GM19043 (cell line): ENCODE results near the gene ROBO1.

Experiments
- ATAC-seq: cut with Tn5 transposase; IDR thresholded peaks from one replicate; pipeline ENCODE4 v1.9.1; 2021; ENCODE audit warnings: low read depth; ENCODE audit not compliant: unreplicated experiment

The ROBO1 gene

DNA sequence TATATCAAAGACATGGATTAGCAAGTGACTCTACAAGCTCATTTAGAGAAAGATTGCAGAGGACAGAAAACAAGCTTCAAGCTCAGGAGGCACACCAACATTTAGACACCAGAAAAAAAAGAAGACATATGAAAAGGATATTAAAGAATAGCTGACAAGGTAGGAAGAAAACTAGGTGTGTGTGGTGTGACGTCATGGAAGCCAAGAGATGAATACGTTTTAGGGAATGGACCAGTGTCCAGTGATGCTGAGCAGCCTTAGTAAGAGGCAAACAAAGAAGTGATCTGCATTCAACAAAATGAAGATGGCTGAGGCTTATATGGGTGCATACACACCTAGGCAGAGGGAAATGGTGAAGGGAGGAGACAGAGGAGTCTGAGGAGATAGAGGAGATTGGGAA is 377.4 kb downstream of the ROBO1 start:
- ATAC-seq = no peak

GRCh38 chr3:79385211-79385610 is 382.6 kb downstream of the ROBO1 start:
- no peak for ATAC-seq

DNA sequence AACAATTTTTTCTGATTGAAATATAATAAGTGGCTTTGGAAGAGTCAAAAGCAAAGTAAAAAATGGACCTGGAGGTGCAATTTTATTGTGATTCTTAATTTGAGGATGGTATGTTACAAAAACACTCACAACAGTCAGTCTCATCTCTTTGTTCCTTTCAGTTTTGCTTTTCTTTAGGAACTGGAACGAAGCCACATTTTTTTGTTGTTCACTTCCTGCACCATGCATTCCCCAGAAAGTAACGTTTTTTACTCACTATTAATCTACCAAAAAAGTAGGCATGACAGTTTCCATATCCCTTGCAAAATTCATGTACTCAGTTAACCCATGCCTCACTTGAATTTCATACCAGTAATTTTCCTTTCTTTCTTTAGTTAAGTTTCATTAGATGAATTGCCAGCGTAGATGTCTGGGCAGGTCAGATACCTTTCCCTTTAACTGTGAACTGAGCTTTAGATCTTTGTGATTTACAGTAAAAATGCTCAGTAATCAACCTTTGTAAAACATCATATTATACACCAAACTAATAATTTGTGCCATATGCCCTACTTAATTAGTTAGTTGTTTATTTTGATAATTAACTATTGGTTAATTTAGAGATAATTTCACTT is 384.3 kb downstream of the ROBO1 start:
- ATAC-seq = no peak

DNA sequence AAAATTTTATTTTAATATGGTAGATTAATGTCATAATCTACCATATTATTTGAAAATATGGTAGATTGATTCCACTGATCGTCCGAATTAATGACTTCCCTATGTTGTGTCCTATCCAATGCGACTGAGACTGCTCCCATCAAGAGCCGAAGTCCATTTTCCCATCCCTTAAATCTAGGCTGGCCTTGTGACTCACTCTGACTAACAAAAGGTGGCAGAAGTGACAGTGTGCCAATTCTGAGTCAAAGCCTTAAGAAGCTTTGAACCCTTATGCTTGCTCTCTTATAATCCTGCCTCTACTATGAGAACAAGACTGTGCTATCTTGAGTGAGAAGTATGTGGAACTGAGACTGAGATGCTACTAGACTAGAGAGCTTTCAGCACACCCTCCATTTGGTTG is 387.2 kb downstream of the ROBO1 start:
- no peak for ATAC-seq

DNA sequence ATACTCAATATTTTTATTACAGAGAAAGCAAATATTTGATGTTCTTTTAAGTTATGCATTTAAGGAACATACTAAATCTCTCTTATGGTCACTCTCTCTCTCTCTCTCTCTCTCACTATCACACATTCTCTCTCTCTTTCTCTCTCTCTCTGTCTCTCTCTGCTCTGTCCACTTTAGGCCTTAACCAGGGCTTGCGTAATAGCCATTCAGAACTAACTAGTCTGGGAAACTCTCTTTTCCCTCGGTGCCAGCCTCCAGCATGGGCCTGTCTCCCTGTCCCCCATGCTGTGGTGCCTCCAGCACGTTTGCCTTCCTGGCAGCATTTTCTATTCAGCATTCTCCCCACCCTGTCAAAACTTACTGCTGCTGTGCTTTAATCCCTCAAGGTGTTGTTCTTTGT is 389.7 kb downstream of the ROBO1 start:
- ATAC-seq = no peak

DNA sequence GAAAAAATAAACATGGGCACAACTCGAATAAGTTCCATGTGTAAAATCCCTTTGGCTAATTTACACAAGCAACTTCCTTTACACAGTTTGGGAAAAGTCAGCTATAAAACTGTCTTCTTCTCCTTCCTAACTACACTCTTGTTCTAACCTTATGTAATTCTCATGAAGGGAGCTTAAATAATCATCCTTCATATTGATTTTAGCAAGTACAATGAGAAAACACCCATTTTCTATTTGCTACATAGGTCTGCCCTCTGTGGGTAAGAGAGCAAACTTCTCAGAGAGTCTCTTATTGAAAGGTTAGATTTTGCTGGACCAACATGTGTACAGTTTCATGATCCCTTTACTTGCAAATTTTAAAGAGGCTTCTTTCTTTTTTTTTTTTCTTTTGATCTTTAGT is 398.5 kb downstream of the ROBO1 start:
- ATAC-seq = no peak

DNA sequence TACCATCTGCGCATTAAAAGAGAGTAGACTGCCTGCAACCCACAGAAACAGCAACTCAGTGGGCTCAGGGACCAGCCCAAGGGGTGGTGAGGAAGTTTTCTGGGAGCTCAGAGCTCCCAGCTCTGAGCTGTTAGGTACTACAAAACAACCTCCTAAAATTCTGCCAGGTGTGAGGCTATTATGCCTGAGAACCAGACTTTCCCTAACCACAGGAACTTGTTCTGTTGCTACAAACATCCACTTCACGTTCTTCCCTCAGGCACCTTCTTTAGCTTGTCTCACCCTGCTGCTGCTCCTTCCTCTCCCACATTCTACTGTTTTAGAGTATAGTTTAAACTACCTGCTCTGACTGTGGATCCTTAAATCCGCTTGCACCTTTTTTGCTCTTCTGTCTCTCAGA is 399.4 kb downstream of the ROBO1 start:
- ATAC-seq = no peak

DNA sequence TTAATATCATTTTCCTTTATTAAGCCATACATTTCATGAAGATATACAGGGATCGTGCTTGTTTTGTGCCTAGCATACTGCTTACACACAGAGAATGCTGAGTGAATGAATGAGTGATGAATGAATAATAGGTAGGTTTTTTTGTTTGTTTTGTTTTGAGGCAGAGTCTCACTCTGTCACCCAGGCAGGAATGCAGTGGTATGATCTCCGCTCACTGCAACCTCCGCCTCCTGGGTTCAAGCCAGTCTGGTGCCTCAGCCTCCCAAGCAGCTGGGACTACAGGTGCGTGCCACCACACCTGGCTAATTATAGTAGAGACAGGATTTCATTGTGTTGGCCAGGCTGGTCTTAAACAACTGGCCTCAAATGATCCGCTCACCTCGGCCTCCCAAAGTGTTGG is 400.0 kb downstream of the ROBO1 start:
- no peak for ATAC-seq

- no peak for ATAC-seq
Measured at GRCh38 chr3:79367066-79367465, 400.7 kb downstream of the ROBO1 start.

GRCh38 chr3:79366414-79366813 is 401.4 kb downstream of the ROBO1 start:
- ATAC-seq = no peak

DNA sequence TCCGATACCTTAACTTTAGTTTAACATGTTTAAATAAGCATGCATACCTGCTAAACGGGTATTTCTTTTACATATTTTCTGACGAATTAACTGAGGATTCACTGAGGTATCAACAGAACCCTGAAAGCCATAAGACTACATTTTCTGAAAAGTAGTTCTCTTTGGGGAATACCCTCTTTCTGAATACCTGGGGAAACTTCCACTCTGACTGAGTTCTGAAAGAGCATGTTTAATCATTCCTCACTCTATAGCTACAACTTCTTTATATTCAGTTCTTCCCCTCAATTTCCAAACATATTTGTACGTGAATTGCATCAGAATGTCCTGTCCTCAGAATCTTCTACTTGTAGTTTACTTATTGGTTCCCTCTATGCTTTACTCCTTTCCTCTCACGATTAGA is 403.0 kb downstream of the ROBO1 start:
- ATAC-seq = no peak

DNA sequence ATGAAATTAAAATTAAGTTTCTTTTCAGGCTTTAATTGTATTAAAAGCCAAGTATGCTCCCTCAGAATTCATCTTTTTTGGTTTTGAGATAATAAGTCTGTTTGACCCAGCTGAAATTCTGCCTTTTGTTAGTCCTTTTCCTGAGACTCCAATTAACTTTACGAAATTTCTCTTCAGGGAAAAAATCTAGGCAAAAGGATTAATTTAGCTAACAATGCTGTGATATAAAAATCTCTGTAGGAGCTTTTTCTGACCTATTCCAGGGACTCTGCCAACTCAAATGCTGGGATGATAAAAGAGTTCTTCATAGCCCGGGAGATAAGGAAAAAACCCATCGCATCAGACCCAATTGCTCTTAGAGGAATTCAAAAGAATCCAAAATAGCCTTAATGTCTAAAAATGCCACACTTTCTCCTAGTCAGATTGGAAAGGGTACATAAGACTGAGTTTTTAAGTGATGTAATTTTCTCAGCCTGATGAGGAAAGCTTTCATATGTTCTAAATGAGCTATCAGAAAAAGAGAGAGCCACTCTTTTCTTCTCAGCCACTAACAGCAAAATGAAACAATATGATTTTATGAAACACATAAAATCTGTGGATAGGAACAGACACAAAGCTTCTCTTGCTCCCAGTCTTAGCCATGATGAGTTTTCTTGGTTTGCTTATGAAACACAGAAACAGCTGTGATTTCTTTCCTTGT is 405.1 kb downstream of the ROBO1 start:
- ATAC-seq = no peak

- ATAC-seq = peak; percentile 61
Measured at GRCh38 chr3:79361748-79362378, 405.9 kb downstream of the ROBO1 start.

GRCh38 chr3:79358327-79358726 is 409.5 kb downstream of the ROBO1 start:
- no peak for ATAC-seq

- ATAC-seq = no peak
Measured at GRCh38 chr3:79354179-79354688, 413.6 kb downstream of the ROBO1 start.

DNA sequence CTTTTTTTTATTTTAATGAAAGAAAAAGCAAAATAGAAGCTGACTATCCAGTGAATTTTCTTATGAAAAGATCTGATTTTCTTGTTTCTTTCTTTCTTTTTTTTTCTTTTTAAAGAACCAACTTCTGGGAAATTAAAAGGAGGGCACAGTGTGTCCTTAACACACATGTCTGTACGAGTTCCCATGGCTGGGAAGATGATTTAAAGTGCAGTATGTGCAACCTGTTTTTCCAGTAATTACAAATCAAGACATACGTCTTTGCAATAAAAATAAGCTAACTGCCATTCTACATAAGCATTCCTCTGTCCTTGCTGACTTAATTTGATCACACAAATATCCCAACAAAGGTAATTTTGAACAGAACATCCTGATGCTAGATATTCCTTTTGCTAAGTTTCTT is 416.1 kb downstream of the ROBO1 start:
- no peak for ATAC-seq

- ATAC-seq = no peak
Measured at GRCh38 chr3:79344876-79345871, 422.6 kb downstream of the ROBO1 start.

- no peak for ATAC-seq
Measured at GRCh38 chr3:79341961-79342360, 425.8 kb downstream of the ROBO1 start.

- no peak for ATAC-seq
Measured at GRCh38 chr3:79339846-79340245, 428.0 kb downstream of the ROBO1 start.

DNA sequence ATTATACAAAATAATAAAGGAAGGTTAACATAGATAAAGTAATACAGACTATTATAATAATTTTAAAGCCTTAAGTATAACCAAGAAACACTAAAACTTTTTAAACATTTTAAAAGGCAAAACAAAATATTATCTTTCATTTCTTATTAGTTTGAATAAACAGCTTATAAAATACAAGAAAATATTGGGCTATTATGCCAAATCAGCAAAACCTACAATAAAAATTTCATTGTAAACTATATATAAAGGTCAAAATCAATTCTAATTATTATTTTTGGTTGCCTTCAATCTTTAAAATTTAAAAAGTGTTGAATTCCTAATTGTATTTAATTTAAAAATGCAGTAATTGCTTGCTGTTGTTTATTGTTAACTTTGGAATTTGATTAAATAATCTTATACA is 430.0 kb downstream of the ROBO1 start:
- no peak for ATAC-seq

GRCh38 chr3:79329154-79329553 is 438.6 kb downstream of the ROBO1 start:
- ATAC-seq = no peak
